HL-60 (cell line): Measurements from ENCODE around the gene SYCE1L.
"Not testable (repeated sequence)": the region's sequence is repeated elsewhere in the genome, so short reads cannot be mapped to it uniquely, and the experiment has no call there.

ENCODE experiments used
- DNase-seq, 2 experiments: peaks; one replicate each; pipeline ENCODE4 v3.0.0-alpha.2; 2010 to 2020; ENCODE audit warnings: low read depth in 1 of 2, low spot score in 1 of 2
- H3K27ac ChIP-seq: fragments of 250-450 bp; sonication (Bioruptor Pico); replicated peaks from 2 replicates; pipeline ENCODE4 v1.5.1; 2020; ENCODE audit warnings: mild to moderate bottlenecking, moderate library complexity
- H3K27me3 ChIP-seq: fragments of 250-450 bp; sonication (Bioruptor Pico); 2 replicates; pipeline ENCODE4 v1.5.1; 2021; ENCODE audit warnings: mild to moderate bottlenecking, moderate library complexity; ENCODE audit not compliant: insufficient read depth, poor library complexity, severe bottlenecking
- H3K4me3 ChIP-seq: replicated peaks from 2 replicates; pipeline ENCODE4 v1.5.1; 2011; ENCODE audit warnings: mild to moderate bottlenecking, control low read depth, low read length; ENCODE audit not compliant: insufficient read depth
- CTCF ChIP-seq: IDR thresholded peaks from one replicate; pipeline ENCODE4 v1.5.1; 2011; ENCODE audit warnings: low read length, control low read depth, inconsistent platforms; ENCODE audit not compliant: insufficient read depth
- GABPA ChIP-seq: IDR thresholded peaks from 2 replicates; pipeline ENCODE4 v1.6.1; 2012; ENCODE audit warnings: low read depth
- POLR2AphosphoS5 ChIP-seq: IDR thresholded peaks from 2 replicates; pipeline ENCODE4 v1.6.1; 2012; ENCODE audit warnings: low read depth
- REST ChIP-seq: IDR thresholded peaks from 2 replicates; pipeline ENCODE4 v1.6.1; 2012; ENCODE audit warnings: low read depth; ENCODE audit not compliant: insufficient replicate concordance
- SPI1 ChIP-seq: IDR thresholded peaks from 2 replicates; pipeline ENCODE4 v1.6.1; 2012; ENCODE audit warnings: low read depth, mild to moderate bottlenecking, borderline replicate concordance

The SYCE1L gene

GRCh38 chr16:77172951-77173350 is 26.3 kb upstream of the SYCE1L start:
- TF ChIP-seq SPI1: no peak
- TF ChIP-seq POLR2AphosphoS5: no peak
- H3K27me3 ChIP-seq: peaks cover 2% of the 10 kb centered on the region
- H3K27ac ChIP-seq: no peak overlapping the region
- no peak overlapping the region for H3K4me3 ChIP-seq
- no peak for DNase-seq

GRCh38 chr16:77183137-77183536 is 16.1 kb upstream of the SYCE1L start:
- TF ChIP-seq GABPA (no peak), POLR2AphosphoS5 (no peak), SPI1 (no peak), CTCF (no peak), REST (no peak)
- Histone ChIP-seq H3K27ac (no peak overlapping the region), H3K4me3 (no peak overlapping the region), H3K27me3 (peaks cover 6% of the 10 kb centered on the region)
- DNase-seq: no peak

- H3K27me3 ChIP-seq, H3K27ac ChIP-seq, DNase-seq, H3K4me3 ChIP-seq: not testable (repeated sequence)
These were observed 12.9 kb upstream of the SYCE1L start for GRCh38 chr16:77186298-77186697.

GRCh38 chr16:77190190-77190477 is 9.1 kb upstream of the SYCE1L start:
- TF ChIP-seq REST (no peak), CTCF (no peak), SPI1 (no peak), GABPA (no peak), POLR2AphosphoS5 (no peak)

GRCh38 chr16:77190478-77191258 is 8.5 kb upstream of the SYCE1L start, which contains the start of gene MON1B:
Gene MON1B, plus strand, starts transcription at chr16:77191190. Its CDS starts 296 bp downstream, at chr16:77191486.
- peak; percentile 34 for TF ChIP-seq REST
- no peak for TF ChIP-seq CTCF
- no peak for TF ChIP-seq SPI1
- TF ChIP-seq GABPA: peak; percentile 91
- TF ChIP-seq POLR2AphosphoS5: peak; percentile 90
- H3K27ac ChIP-seq: peak within 1 kb of the TSS; percentile 92
- H3K4me3 ChIP-seq: peak within 1 kb of the TSS; percentile 97
- H3K27me3 ChIP-seq: peaks cover 4% of the 10 kb centered on the region
- DNase-seq: peak; percentile 94 to 98

More at GRCh38 chr16:77190190-77190477, 9.1 kb upstream of the SYCE1L start:
- H3K4me3 ChIP-seq: peak overlapping the region; percentile 97
- peak overlapping the region; percentile 92 for H3K27ac ChIP-seq
- no peak for DNase-seq
- H3K27me3 ChIP-seq: peaks cover 6% of the 10 kb centered on the region
